NCI-H1048 (cell line): ENCODE results near the gene SLC25A46.
"Not testable (repeated sequence)": the region's sequence is repeated elsewhere in the genome, so short reads cannot be mapped to it uniquely, and the experiment has no call there.

ENCODE experiments used
- DNase-seq: peaks from one replicate; lab custom pipeline; 2025; lab: John Stamatoyannopoulos, UW

The SLC25A46 gene

DNA sequence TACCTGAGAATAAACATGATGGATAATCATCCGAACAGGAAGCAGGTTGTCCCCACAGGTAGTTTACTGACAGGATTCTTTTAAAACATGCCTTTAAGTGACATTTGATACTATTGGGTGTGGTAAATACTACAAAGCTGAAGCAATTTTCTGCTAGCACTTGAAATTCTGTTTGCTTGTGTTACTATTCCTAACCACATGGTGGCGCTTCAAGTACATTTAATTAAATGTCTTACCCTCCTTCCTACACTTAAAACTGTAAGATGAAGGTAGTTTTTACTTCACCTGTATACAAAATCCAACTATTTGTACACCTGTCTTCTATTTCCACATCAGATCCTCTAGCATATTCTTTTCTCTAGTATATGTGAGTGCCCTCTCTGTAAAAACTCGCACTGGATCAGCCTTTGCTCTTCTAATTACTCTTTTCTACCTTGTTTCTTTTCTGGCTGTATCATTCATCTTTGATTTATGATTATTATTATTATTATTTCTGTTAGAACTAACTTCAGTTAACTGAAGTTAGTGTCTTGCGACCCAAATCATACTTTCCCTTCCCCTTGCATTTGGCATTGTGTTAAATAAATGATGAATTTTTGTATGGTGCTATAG lies 18.4 kb downstream of the SLC25A46 start:
- DNase-seq: peak; percentile 11

DNA sequence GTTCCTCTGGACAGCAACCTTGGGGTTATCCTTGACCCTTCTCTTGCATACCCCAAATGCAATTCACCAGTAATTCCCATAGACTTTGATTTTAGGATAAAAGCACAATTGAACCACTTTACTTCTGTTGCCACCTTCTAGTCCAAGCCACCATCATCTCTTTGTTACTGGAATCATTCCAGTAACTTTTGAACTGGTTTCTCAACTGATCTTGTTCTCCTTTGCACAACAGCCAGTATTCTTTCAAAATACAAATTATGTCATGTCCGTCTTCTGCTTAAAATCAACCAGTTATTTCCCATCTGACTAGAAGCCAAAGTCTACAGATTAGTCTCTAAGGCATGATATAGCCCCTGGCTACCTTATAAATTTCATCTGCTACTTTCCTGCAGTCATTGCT lies 21.4 kb downstream of the SLC25A46 start:
- no peak for DNase-seq

DNA sequence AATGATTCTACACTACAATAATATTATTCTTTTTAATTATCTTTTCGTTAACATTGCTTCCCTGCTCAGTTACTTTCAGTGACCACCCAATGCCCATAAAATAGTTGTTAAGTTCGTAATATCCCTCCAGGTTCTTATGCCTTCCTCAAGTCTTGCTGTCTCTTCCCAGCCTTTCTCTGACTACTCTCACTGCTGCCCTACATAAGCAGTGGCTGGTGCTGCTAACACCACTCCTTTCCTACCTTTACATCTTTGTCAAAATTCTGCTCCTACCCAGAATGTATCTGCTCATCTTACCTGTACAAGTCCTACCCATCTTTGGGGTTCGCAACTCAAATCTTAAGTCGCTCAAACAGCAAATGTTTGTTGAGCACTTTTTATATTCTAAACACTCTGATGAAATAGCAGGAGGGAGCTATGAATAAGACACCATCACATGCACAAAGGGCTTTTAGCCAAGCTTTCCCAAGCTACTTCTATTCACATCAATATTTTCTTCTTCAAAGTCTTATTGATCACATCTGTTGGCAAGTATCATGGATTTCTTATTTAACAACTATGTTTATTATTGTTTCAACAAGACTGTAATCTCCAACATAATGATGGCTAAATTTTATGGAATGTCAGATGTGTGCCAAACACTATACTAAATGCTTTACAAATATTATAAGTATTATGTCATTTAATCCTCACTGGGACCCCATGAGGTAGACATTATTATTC lies 29.5 kb downstream of the SLC25A46 start:
- no peak for DNase-seq

DNA sequence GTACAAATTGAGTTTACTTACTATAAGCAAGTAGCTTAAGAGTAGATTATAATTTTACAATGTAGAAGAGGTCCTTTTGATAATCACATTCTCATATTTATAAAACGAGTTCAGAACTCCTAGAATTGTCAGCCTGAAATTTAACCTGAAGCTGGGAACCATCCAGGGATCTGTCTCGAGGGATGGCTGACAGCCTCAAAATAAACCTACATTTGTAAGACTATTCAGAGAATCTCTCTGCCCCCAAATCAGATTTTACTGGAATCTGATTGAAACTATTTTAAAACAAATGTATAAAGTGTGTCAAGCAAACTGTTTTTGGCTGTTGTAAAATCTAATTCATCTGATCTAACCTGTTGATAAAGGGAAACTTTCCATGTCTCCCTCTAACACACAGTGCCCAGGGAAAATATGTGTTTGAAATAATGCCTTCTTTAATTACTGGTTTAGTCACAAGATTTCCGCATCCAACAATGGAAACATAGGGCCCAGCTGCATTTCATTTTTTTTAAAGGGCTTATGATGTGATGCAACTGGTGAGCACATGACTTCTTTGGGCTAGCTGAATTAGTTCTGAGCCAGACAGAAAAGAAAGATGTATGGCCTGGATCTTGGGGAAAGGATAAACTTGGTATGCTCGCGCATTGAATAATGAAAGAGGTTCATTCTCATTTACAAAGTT lies 30.3 kb downstream of the SLC25A46 start:
- no peak for DNase-seq

DNA sequence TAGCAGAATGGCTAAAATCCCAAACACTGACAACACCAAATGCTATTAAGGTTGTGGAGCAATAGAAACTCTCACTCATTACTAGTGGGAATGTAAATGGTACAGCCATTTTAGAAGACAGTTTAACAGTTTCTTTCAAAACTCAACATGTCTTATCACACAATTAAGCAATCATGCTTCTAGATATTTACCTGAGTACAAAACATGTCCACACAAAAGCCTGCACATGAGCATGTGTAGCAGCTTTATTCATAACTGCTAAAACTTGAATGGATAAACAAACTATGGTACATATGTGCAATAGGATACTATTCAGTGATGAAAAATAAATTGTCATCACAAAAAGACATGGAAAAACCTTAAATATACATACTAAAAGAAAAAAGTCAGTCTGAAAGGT lies 31.5 kb downstream of the SLC25A46 start:
- no peak for DNase-seq

DNA sequence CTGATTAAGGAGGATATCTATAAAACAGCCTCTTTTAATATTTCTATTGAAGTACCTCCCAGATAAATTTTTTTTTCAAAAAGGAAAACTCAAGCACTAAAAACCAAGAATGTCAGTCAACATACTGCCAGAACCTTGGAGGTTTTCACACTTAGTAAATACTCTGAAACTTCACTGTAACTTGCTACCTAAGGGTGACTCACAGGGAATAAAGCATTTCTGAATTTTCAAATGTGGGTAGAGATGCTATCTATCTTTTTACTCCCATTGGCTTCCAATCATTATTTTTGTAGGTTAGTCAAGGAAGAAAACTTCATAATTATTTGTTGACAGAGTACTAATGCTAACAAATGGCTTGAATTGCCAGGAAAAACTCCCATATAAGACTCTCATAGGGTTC lies 46.1 kb downstream of the SLC25A46 start:
- DNase-seq: no peak

DNA sequence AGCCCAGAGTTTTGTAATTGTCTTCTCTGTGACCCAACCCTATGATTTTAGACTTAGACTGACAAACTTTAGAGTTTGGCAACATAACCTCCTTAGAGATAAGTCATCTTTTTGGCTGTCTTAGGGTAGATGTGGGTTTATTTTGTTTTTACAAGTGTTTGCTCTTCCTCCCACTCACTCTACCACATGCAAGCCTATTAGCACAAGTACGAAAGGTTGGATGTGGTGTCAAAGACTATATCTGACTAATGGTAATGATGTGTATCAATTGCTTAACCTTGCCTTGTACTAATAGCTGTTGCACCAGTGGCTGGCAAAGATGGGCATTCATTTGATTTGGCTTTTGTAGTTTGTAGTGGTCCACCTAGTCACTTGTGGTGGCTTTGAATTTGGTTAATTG lies 46.5 kb downstream of the SLC25A46 start:
- no peak for DNase-seq

DNA sequence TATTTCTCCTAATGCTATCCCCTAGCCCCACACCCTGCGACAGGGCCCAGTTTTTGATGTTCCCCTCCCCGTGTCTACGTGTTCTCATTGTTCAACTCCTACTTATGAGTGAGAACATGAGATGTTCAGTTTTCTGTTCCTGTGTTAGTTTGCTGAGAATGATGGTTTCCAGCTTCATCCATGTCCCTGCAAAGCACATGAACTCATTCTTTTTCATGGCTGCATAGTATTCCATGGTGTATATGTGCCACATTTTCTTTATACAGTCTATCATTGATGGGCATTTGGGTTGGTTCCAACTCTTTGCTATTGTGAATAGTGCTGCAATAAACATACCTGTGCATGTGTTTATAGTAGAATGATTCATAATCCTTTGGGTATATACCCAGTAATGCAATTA lies 49.2 kb downstream of the SLC25A46 start:
- DNase-seq: not testable (repeated sequence)

DNA sequence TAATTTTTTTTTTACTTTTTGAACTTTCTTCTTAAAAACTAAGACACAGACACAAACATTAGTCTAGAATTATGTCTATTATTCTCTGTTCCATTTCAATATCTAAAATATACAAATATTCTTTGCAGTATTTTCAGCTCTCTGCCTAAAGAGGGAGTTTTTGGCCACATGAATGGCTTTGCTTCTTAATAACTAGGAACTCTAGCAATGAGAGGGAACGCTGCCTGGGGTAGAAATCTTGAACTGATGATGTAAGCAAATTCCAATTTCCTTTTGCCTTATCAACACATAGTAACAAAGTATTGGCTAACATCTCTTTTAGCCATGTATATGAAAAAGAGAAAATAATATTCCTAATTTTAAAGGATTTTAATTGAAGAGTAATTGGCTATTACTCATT lies 51.9 kb downstream of the SLC25A46 start:
- no peak for DNase-seq

DNA sequence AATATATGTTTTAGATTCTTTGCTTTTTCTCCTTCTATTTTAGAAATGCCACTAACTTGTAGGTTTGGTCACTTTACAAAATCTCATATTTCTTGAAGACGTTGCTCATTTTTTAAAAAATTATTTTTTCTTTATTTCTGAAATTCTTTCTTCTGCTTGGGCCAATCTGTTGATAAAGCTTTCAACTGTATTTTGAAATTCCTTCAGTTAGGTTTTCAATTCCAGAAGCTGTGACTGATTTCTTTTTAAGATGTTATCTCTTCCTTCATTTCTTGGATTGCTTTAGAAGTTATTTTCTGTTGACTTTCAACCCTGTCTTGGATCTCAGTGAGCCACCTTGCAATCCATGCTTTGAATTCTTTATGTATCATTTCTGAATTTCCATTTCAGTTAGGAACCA lies 64.2 kb downstream of the SLC25A46 start:
- no peak for DNase-seq

DNA sequence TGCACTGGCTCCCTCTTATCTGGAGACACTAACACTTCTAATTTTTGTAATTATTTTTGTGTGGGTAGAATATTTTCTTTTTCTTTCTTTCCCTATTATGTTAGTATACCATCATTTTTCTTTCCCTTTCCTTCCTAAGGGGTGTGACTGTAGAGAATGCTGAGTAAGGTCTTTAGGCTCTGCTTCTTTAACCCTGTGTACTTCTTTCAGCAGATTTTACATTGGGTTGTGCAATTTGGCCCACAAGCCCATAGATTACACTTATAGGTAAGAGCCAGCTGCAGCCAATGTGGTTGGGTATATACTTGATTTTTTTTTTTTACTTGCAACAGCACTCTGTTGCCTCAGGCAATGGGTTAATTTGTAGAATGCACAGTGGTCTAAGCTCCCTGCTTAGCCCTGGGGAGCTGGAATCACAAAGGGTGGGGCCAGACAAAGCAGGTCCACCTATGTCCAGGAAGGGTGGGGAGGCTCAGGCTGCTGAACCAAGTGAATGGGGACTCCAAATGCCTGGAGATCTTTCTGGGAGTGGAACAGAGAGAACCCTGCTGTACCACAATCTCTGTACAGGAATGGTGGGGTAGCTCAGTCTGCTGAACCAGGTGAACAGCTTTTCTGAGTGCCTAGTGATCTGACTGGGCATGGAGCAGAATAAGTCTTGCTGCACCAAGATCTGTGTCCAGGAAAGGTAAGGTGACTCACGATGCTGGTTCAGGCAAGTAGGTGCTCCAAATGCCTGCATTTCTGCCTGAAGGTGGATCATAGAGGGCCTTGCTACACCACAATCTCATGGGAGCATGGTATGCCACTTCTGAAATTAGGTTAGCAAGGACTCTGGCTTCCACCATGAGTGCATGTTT lies 64.9 kb downstream of the SLC25A46 start:
- DNase-seq: no peak

DNA sequence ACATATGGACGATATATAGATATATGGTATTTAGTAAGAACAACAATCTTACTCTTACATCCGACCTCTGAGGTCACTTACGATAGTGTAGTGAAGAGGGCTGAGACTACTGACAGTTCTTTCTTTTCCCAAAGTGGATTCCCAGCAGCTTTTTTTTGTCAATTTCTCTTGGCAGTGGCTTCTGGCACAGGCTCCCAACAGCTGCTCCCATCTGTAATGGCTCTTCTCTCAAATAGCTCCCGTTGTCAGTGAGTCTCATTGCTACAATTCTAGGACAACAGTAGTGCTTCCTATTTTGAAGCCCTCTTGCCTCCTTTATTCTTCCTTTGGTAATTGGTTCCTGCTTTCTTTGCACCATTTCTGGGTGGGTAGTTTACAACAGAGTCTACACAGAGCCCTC lies 68.4 kb downstream of the SLC25A46 start:
- DNase-seq: no peak

DNA sequence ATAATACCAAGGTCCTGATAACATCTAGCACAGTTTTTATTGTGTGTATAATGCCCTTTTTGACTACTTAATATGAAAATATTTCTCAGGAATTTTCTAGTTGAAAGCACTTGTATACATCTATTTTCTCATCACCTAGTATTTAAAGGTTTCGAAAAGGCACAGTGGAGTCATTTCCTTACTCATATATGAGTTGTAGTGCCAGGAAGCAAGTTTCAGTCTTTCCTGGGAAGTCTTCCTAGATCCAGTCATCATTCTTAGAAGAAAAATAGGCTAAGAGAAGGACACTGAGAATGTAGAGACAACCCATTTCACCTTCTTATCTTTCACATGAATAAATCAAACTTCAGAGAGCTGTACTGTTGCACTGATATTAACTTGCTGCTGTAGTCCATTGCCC lies 70.2 kb downstream of the SLC25A46 start:
- DNase-seq: no peak
